C4-2B (cell line): Measurements from ENCODE around the gene WEE1.

Experiments
- CTCF ChIP-seq: fragments of 450-650 bp; conservative IDR thresholded peaks from 2 replicates; pipeline ENCODE4 v1.5.1; 2017; ENCODE audit warnings: mild to moderate bottlenecking
- ZFX ChIP-seq: fragments of 450-650 bp; IDR thresholded peaks from 2 replicates; pipeline ENCODE4 v1.6.1; 2017

- TF ChIP-seq CTCF (no peak), ZFX (no peak)
Measured at GRCh38 chr11:9577556-9577955, 4.1 kb downstream of the WEE1 start.
